ENCODE measurements around the gene KRT75. TPM values are rescaled to one million over a fixed set of nuclear protein-coding genes. Genes with fewer than 3 reads are reported as not detected.
"Not testable (repeated sequence)": the region's sequence is repeated elsewhere in the genome, so short reads cannot be mapped to it uniquely, and the experiment has no call there.

Gene KRT75
- total and polyA plus RNA-seq, 8 donors: not detected

GRCh38 chr12:52455821-52456220 lies 21.6 kb upstream of the KRT75 start:
- H3K36me3 ChIP-seq: no peaks in the 10 kb centered on the region
- 61 to 83% (median 70%) methylated on average over 1 of the region's 1 CpG for WGBS, 5 donors

GRCh38 chr12:52454411-52455201 lies 20.4 kb upstream of the KRT75 start:
- no peaks in the 10 kb centered on the region for H3K4me1 ChIP-seq
- DNase-seq: no peak
- no peak overlapping the region for H3K27ac ChIP-seq
- WGBS, 5 donors: 31 to 48% (median 45%) methylated on average over 3 of the region's 3 CpGs
- intact Hi-C loops (cut with DNase I; ENCODE audit: low total_unique reads): no loop called here
- no peaks in the 10 kb centered on the region for H3K36me3 ChIP-seq
- no peak overlapping the region for H3K4me3 ChIP-seq
- H3K9me3 ChIP-seq: no peaks in the 10 kb centered on the region
- no peaks in the 10 kb centered on the region for H3K27me3 ChIP-seq
- TF ChIP-seq EP300 (IDR thresholded peaks at IDR 0.05): no peak
- TF ChIP-seq POLR2A (IDR thresholded peaks at IDR 0.05): no peak
- TF ChIP-seq, protein P1, sequence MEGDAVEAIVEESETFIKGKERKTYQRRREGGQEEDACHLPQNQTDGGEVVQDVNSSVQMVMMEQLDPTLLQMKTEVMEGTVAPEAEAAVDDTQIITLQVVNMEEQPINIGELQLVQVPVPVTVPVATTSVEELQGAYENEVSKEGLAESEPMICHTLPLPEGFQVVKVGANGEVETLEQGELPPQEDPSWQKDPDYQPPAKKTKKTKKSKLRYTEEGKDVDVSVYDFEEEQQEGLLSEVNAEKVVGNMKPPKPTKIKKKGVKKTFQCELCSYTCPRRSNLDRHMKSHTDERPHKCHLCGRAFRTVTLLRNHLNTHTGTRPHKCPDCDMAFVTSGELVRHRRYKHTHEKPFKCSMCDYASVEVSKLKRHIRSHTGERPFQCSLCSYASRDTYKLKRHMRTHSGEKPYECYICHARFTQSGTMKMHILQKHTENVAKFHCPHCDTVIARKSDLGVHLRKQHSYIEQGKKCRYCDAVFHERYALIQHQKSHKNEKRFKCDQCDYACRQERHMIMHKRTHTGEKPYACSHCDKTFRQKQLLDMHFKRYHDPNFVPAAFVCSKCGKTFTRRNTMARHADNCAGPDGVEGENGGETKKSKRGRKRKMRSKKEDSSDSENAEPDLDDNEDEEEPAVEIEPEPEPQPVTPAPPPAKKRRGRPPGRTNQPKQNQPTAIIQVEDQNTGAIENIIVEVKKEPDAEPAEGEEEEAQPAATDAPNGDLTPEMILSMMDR (IDR thresholded peaks at IDR 0.05): no peak
- TF ChIP-seq POLR2AphosphoS5 (IDR thresholded peaks at IDR 0.05): no peak

More at GRCh38 chr12:52455821-52456220, 21.6 kb upstream of the KRT75 start:
- H3K9me3 ChIP-seq: no peaks in the 10 kb centered on the region
- intact Hi-C loops (cut with DNase I; ENCODE audit: low total_unique reads): no loop called here
- H3K27me3 ChIP-seq: no peaks in the 10 kb centered on the region
- H3K4me1 ChIP-seq: no peaks in the 10 kb centered on the region
- H3K4me3 ChIP-seq: no peak overlapping the region
- TF ChIP-seq POLR2AphosphoS5 (IDR thresholded peaks at IDR 0.05): no peak
- TF ChIP-seq POLR2A (IDR thresholded peaks at IDR 0.05): no peak
- TF ChIP-seq EP300 (IDR thresholded peaks at IDR 0.05): no peak
- TF ChIP-seq, protein P1 (IDR thresholded peaks at IDR 0.05): no peak
- H3K27ac ChIP-seq: no peak overlapping the region
- DNase-seq: no peak

- Histone ChIP-seq H3K27me3 (no peaks in the 10 kb centered on the region), H3K36me3 (no peaks in the 10 kb centered on the region), H3K4me1 (no peaks in the 10 kb centered on the region), H3K4me3 (no peak within 1 kb of the TSS), H3K9me3 (no peaks in the 10 kb centered on the region), H3K27ac (no peak within 1 kb of the TSS)
- DNase-seq: no peak
- TF ChIP-seq POLR2A (IDR thresholded peaks at IDR 0.05) (no peak), POLR2AphosphoS5 (IDR thresholded peaks at IDR 0.05) (no peak), EP300 (IDR thresholded peaks at IDR 0.05) (no peak)
- TF ChIP-seq, protein P1 (IDR thresholded peaks at IDR 0.05): no peak
- 68 to 86% (median 80%) methylated on average over 6 of the region's 6 CpGs for WGBS, 5 donors
- intact Hi-C loops (cut with DNase I; ENCODE audit: low total_unique reads): no loop called here
Observed at GRCh38 chr12:52452101-52452500, 17.9 kb upstream of the KRT75 start, which contains the start of gene KRT6B. KRT6B (minus strand) TSS chr12:52452146; CDS start chr12:52452078, 68 bp downstream.

DNA sequence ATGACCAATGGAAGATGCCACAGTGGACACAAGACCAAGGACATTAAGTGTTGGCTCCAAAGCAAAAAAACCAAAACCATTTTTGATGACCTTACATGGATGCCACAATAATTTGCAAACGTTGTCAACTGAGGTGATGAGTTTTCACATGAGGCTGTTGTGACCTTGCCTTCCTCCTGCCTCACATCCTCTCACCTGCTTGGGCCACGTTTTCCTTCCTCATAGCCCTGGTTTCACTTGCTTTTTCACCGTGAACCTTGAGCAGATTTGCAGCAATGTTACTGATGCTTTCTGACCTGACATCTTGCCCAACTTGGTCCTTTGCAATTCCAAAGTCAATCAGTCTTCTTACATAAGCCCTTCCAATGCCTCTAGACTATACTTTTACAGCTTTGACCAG lies 14.1 kb upstream of the KRT75 start:
- H3K27ac ChIP-seq: no peak overlapping the region
- H3K4me3 ChIP-seq: no peak overlapping the region
- 56 to 69% (median 59%) methylated on average over 3 of the region's 3 CpGs for WGBS, 5 donors
- DNase-seq: no peak
- TF ChIP-seq EP300 (IDR thresholded peaks at IDR 0.05): no peak
- TF ChIP-seq, protein P1 (IDR thresholded peaks at IDR 0.05): no peak
- no peak for TF ChIP-seq POLR2A (IDR thresholded peaks at IDR 0.05)
- H3K4me1 ChIP-seq: peaks cover 0 to 10% (median 3%) of the 10 kb centered on the region in 4 donors
- intact Hi-C loops (cut with DNase I; ENCODE audit: low total_unique reads): no loop called here
- H3K27me3 ChIP-seq: peaks cover 0 to 7% (median 0%) of the 10 kb centered on the region in 3 donors
- H3K9me3 ChIP-seq: no peaks in the 10 kb centered on the region
- H3K36me3 ChIP-seq: no peaks in the 10 kb centered on the region

DNA sequence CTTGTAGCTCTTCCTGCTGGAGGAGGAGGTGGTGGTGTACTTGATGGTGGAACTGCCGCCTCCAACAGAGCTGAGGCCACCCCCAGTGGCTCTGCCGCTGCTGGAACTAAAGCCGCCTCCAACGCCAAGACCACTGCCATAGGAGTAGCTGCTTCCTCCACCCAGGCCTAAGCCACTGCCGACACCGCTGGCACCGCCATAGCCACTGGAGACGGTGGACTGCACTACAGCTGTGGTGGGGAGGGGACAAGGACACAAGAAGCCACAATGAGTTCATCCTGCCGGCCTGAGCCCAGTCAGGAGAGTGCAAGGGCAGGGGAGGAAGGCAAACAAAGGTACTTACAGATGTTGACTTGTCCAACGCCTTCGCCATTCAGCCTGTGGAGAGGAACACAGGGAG lies 13.0 kb upstream of the KRT75 start:
- peaks cover 0 to 10% (median 5%) of the 10 kb centered on the region in 4 donors for H3K4me1 ChIP-seq
- WGBS, 5 donors: 84 to 95% (median 91%) methylated on average over 2 to 11 of the region's 11 CpGs
- H3K9me3 ChIP-seq; DNase-seq; H3K27ac ChIP-seq; H3K4me3 ChIP-seq; intact Hi-C loops (cut with DNase I; ENCODE audit: low total_unique reads); H3K36me3 ChIP-seq: not testable (repeated sequence)
- peaks cover 0 to 15% (median 0%) of the 10 kb centered on the region in 3 donors for H3K27me3 ChIP-seq

Measured in stomach (tissue), 9 donors.